GM12878 (cell line): Measurements from ENCODE around the gene LHFPL2. TPM values are rescaled to one million over a fixed set of nuclear protein-coding genes. Genes with fewer than 3 reads are reported as not detected.

Experiments
- ATAC-seq: fragments of 200-7000 bp; cut with Tn5 transposase; 3 replicates; pipeline ENCODE4 v1.9.1; 2020; ENCODE audit warnings: mild to moderate bottlenecking, moderate library complexity
- BruUV-seq: library from RNA; stranded (reverse); fragments of 400-500 nt; replicated peaks from 2 replicates; lab custom pipeline; 2021; lab: Mats Ljungman, UMichigan
- CTCF ChIA-PET: fragments of 300-600 bp; sonication (Branson Sonifier 250); formaldehyde crosslinking; extraction: SDS; loops from one replicate; lab custom pipeline; 2021; ENCODE audit warnings: inconsistent platforms; lab: Yijun Ruan, JAX
- POLR2A ChIA-PET: fragments of 350-600 bp; formaldehyde crosslinking; extraction: SDS; loops from one replicate; lab custom pipeline; 2021; ENCODE audit warnings: inconsistent platforms; lab: Charles Lee
- RAD21 ChIA-PET: fragments of 300-600 bp; sonication (Branson Sonifier 250); formaldehyde crosslinking; loops from one replicate; lab custom pipeline; 2023; ENCODE audit warnings: antibody characterized with exemption; ENCODE audit not compliant: unreplicated experiment; lab: Charles Lee
- SMC1A ChIA-PET: fragments of 300-600 bp; sonication (Branson Sonifier 250); formaldehyde crosslinking; loops from one replicate; lab custom pipeline; 2023; ENCODE audit not compliant: unreplicated experiment, uncharacterized antibody; lab: Charles Lee
- DNase-seq: peaks from one replicate; pipeline ENCODE4 v3.0.0-alpha.2; 2011; ENCODE audit warnings: low read depth, low spot score
- FAIRE-seq: peaks from 3 replicates; lab custom pipeline; 2011; peaks lifted over from hg19 to GRCh38; lab: Jason Lieb, UNC
- H2AFZ ChIP-seq: 2 replicates; pipeline ENCODE4 v1.6.0; 2011; ENCODE audit warnings: low read depth, low read length, control low read depth; ENCODE audit not compliant: control insufficient read depth
- H3K27ac ChIP-seq: 2 replicates; pipeline ENCODE4 v1.5.1; 2011; ENCODE audit warnings: control low read depth; ENCODE audit not compliant: control insufficient read depth, insufficient read depth
- H3K27me3 ChIP-seq, 2 experiments: replicated peaks in 1 of 2; 2 replicates each; pipeline versions ENCODE4 v1.6.0 to v1.6.1; 2011; ENCODE audit warnings: low read length in 1 of 2; ENCODE audit not compliant: control insufficient read depth in 2 of 2, insufficient read depth in 2 of 2
- H3K36me3 ChIP-seq, 2 experiments: 2 replicates each; pipeline ENCODE4 v1.5.1; 2011; ENCODE audit warnings: low read length in 1 of 2; ENCODE audit not compliant: control insufficient read depth in 2 of 2, insufficient read depth in 2 of 2
- H3K4me1 ChIP-seq: 2 replicates; pipeline ENCODE4 v1.6.1; 2011; ENCODE audit warnings: mild to moderate bottlenecking, low read length, moderate library complexity, mixed read lengths; ENCODE audit not compliant: control insufficient read depth, insufficient read depth
- H3K4me2 ChIP-seq: 2 replicates; pipeline ENCODE4 v1.6.0; 2011; ENCODE audit warnings: control low read depth; ENCODE audit not compliant: control insufficient read depth, insufficient read depth
- H3K4me3 ChIP-seq: fragments of 200-600 bp; sonication (generic); 2 replicates; pipeline ENCODE4 v1.5.1; 2016
- H3K79me2 ChIP-seq: 2 replicates; pipeline ENCODE4 v1.6.0; 2011; ENCODE audit warnings: low read length; ENCODE audit not compliant: control insufficient read depth, insufficient read depth
- H3K9ac ChIP-seq: 2 replicates; pipeline ENCODE4 v1.8.0; 2011; ENCODE audit warnings: low read length, control low read depth, mixed read lengths; ENCODE audit not compliant: control insufficient read depth, insufficient read depth
- H3K9me3 ChIP-seq: replicated peaks from 3 replicates; pipeline ENCODE4 v1.5.1; 2011; ENCODE audit warnings: mild to moderate bottlenecking, low read length; ENCODE audit not compliant: control insufficient read depth, insufficient read depth
- H4K20me1 ChIP-seq: 2 replicates; pipeline ENCODE4 v1.6.0; 2011; ENCODE audit not compliant: control insufficient read depth, insufficient read depth
- BMI1 ChIP-seq: fragments of 450-650 bp; IDR thresholded peaks from 2 replicates; pipeline ENCODE4 v1.6.1; 2016; ENCODE audit warnings: mild to moderate bottlenecking, moderate library complexity, borderline replicate concordance
- BRCA1 ChIP-seq: IDR thresholded peaks from 2 replicates; pipeline ENCODE4 v1.6.1; 2011; ENCODE audit warnings: low read depth, low read length, improper control_type of control experiment
- CHD1 ChIP-seq: IDR thresholded peaks from 2 replicates; pipeline ENCODE4 v1.6.1; 2012; ENCODE audit warnings: low read depth, low read length, improper control_type of control experiment
- PKNOX1 ChIP-seq: fragments of 450-650 bp; IDR thresholded peaks from 2 replicates; pipeline ENCODE4 v1.6.1; 2016; ENCODE audit warnings: mild to moderate bottlenecking
- RAD51 ChIP-seq: fragments of 450-650 bp; IDR thresholded peaks from 2 replicates; pipeline ENCODE4 v1.6.1; 2016; ENCODE audit warnings: moderate library complexity, mild to moderate bottlenecking, inconsistent platforms
- TCF3 ChIP-seq: IDR thresholded peaks from 2 replicates; pipeline ENCODE4 v1.6.1; 2012; ENCODE audit warnings: low read depth, mild to moderate bottlenecking, low read length, borderline replicate concordance; ENCODE audit not compliant: insufficient read depth
- WRNIP1 ChIP-seq: IDR thresholded peaks from 2 replicates; pipeline ENCODE4 v1.6.1; 2011; ENCODE audit warnings: low read depth, low read length, improper control_type of control experiment, borderline replicate concordance
- ZBED1 ChIP-seq: IDR thresholded peaks from 2 replicates; pipeline ENCODE4 v1.6.1; 2016; ENCODE audit warnings: borderline replicate concordance
- WGBS: methylation state at CpG from one replicate; pipeline ENCODE4 v1.1.6; 2016; ENCODE audit warnings: low lambda C conversion rate; ENCODE audit not compliant: insufficient replicate concordance, insufficient coverage; ENCODE audit errors: missing lambda C conversion rate; 5-methylcytosine and 5-hydroxymethylcytosine counted together
- in situ Hi-C: fragments of 300-500 bp; cut with MboI; formaldehyde crosslinking; loops from 9 replicates; pipeline ENCODE4 v1.14.3; 2018; ENCODE audit warnings: mixed read lengths
- intact Hi-C: fragments of 100-400 bp; cut with micrococcal nuclease; formaldehyde crosslinking; loops from one replicate; pipeline ENCODE4 v1.14.2; 2022; ENCODE audit not compliant: unreplicated experiment
- polyA plus RNA-seq, 11 experiments: library from polyadenylated mRNA; depleted of rRNA in 4 of 11; unstranded in 6 of 11; stranded (reverse) in 5 of 11; fragments of >200 nt; fragmentation: Nextera tagmentation in 4 of 11; fragmentation: Illumina TruSeq in 1 of 11; extraction: Ambion mirVana in 4 of 11; extraction: Trizol in 1 of 11; gene quantifications; 1 replicate in 1 of 11; 2 replicates in 10 of 11; pipeline versions ENCODE4 v1.2.1 to v1.2.3, GENCODE V29; 2011 to 2016; ENCODE audit warnings: inconsistent platforms in 2 of 11, missing spikeins in 2 of 11, low read depth in 1 of 11
- total RNA-seq, 4 experiments: library from RNA; depleted of rRNA in 3 of 4; stranded (reverse); fragments of >200 nt in 3 of 4; fragmentation: Illumina TruSeq in 1 of 4; extraction: Trizol in 1 of 4; gene quantifications; 2 replicates each; pipeline versions ENCODE4 v1.2.1 to v1.2.3, GENCODE V29; 2013 to 2021
- TF ChIP-seq, protein P1 (sequence below): IDR thresholded peaks from 2 replicates; pipeline ENCODE4 v1.6.1; 2011; ENCODE audit warnings: borderline replicate concordance, low read depth, mild to moderate bottlenecking, moderate library complexity, mixed read lengths, low read length; ENCODE audit not compliant: insufficient read depth; ENCODE audit errors: extremely low read length
- TF ChIP-seq, protein P2 (sequence below): fragments of 150-350 bp; IDR thresholded peaks from 2 replicates; pipeline ENCODE4 v1.6.1; 2016; ENCODE audit warnings: low read depth, low read length

The LHFPL2 gene
- total and polyA plus RNA-seq, 10 of the 15 experiments (the other 5 are each of a cell fraction or from before 2014, with no cell fraction given): 4.1 to 21.8 (median 12.5) TPM

- CTCF ChIA-PET: no interaction called here
- Histone ChIP-seq H3K4me3 (no peak overlapping the region), H3K9ac (no peak overlapping the region), H3K27me3 (no peaks in the 10 kb centered on the region), H3K9me3 (no peaks in the 10 kb centered on the region), H4K20me1 (no peaks in the 10 kb centered on the region), H3K79me2 (no peaks in the 10 kb centered on the region), H2AFZ (no peak overlapping the region), H3K4me1 (peaks cover 10% of the 10 kb centered on the region), H3K27ac (no peak overlapping the region), H3K4me2 (no peak overlapping the region), H3K36me3 (no peaks in the 10 kb centered on the region)
- RAD21 ChIA-PET: interaction anchor here (0.7 kb wide), 1 partner anchor 1590 kb away, joined by 3 read pairs; no protein-coding TSS in a partner anchor
- BruUV-seq: no TSS peak
- TF ChIP-seq BMI1: no peak
- peak; percentile 52; the same call in 1 of the 2 replicates for TF ChIP-seq RAD51
- SMC1A ChIA-PET: no interaction called here
- no peak for DNase-seq
- POLR2A ChIA-PET: no interaction called here
- FAIRE-seq: no peak
- 57% methylated on average over 2 of the region's 2 CpGs for WGBS
- intact Hi-C loops (no loop called here), in situ Hi-C loops (no loop called here)
- no peak for ATAC-seq
Observed at GRCh38 chr5:78657201-78657600, 8.6 kb upstream of the LHFPL2 start.

- Histone ChIP-seq H3K4me1 (no peaks in the 10 kb centered on the region), H3K27ac (no peak overlapping the region), H3K36me3 (no peaks in the 10 kb centered on the region), H3K79me2 (no peaks in the 10 kb centered on the region), H4K20me1 (no peaks in the 10 kb centered on the region), H3K9me3 (no peaks in the 10 kb centered on the region), H3K9ac (no peak overlapping the region), H2AFZ (no peak overlapping the region), H3K27me3 (no peaks in the 10 kb centered on the region), H3K4me3 (no peak overlapping the region), H3K4me2 (no peak overlapping the region)
- ChIA-PET SMC1A (interaction anchor here (0.5 to 1.3 kb wide), 5 partner anchors 9 to 408 kb away, joined by 3 to 5 read pairs (median 3); no protein-coding TSS in a partner anchor), POLR2A (no interaction called here), RAD21 (interaction anchor here (1.3 kb wide), 1 partner anchor 14 kb away, joined by 3 read pairs; no protein-coding TSS in a partner anchor), CTCF (interaction anchor here (1.0 kb wide), 1 partner anchor 174 kb away, joined by 3 read pairs; no protein-coding TSS in a partner anchor)
- intact Hi-C loops: no loop called here
- ATAC-seq (no peak), FAIRE-seq (no peak), DNase-seq (no peak)
- no TSS peak for BruUV-seq
- in situ Hi-C loops: no loop called here
- TF ChIP-seq, protein P1, sequence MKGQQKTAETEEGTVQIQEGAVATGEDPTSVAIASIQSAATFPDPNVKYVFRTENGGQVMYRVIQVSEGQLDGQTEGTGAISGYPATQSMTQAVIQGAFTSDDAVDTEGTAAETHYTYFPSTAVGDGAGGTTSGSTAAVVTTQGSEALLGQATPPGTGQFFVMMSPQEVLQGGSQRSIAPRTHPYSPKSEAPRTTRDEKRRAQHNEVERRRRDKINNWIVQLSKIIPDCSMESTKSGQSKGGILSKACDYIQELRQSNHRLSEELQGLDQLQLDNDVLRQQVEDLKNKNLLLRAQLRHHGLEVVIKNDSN: no peak
- TF ChIP-seq ZBED1: no peak
- TF ChIP-seq TCF3: no peak
- TF ChIP-seq, protein P2, sequence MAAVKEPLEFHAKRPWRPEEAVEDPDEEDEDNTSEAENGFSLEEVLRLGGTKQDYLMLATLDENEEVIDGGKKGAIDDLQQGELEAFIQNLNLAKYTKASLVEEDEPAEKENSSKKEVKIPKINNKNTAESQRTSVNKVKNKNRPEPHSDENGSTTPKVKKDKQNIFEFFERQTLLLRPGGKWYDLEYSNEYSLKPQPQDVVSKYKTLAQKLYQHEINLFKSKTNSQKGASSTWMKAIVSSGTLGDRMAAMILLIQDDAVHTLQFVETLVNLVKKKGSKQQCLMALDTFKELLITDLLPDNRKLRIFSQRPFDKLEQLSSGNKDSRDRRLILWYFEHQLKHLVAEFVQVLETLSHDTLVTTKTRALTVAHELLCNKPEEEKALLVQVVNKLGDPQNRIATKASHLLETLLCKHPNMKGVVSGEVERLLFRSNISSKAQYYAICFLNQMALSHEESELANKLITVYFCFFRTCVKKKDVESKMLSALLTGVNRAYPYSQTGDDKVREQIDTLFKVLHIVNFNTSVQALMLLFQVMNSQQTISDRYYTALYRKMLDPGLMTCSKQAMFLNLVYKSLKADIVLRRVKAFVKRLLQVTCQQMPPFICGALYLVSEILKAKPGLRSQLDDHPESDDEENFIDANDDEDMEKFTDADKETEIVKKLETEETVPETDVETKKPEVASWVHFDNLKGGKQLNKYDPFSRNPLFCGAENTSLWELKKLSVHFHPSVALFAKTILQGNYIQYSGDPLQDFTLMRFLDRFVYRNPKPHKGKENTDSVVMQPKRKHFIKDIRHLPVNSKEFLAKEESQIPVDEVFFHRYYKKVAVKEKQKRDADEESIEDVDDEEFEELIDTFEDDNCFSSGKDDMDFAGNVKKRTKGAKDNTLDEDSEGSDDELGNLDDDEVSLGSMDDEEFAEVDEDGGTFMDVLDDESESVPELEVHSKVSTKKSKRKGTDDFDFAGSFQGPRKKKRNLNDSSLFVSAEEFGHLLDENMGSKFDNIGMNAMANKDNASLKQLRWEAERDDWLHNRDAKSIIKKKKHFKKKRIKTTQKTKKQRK: no peak
- TF ChIP-seq PKNOX1: no peak
- no peak for TF ChIP-seq CHD1
- no peak for TF ChIP-seq BRCA1
- TF ChIP-seq WRNIP1: no peak
Observed at GRCh38 chr5:78655746-78656290, 7.2 kb upstream of the LHFPL2 start.
